Effector memory CD8-positive, alpha-beta T cell (primary cell): ENCODE measurements around the gene ASTN1.

Source experiments
- ATAC-seq: fragments of 150-1000 bp; cut with Tn5 transposase; replicated peaks from 2 replicates; pipeline ENCODE4 v1.10.0; 2021; ENCODE audit warnings: mild to moderate bottlenecking, moderate library complexity
- DNase-seq, 3 experiments: peaks; one replicate each; pipeline ENCODE4 v3.0.0; 2021
- H3K27ac Mint-ChIP-seq, 2 donors: one replicate each; pipeline ENCODE4 v1.8.0; 2022; ENCODE audit warnings: mild to moderate bottlenecking in 2 of 2, mixed read lengths in 2 of 2, moderate library complexity in 2 of 2
- H3K27me3 Mint-ChIP-seq, 2 donors: one replicate each; pipeline ENCODE4 v1.8.0; 2022; ENCODE audit warnings: mixed read lengths in 2 of 2
- H3K36me3 Mint-ChIP-seq: one replicate; pipeline ENCODE4 v1.8.0; 2022; ENCODE audit warnings: mild to moderate bottlenecking, moderate library complexity, mixed read lengths; ENCODE audit not compliant: insufficient read depth
- H3K4me1 Mint-ChIP-seq, 2 donors: one replicate each; pipeline ENCODE4 v1.8.0; 2022; ENCODE audit warnings: low read depth in 2 of 2, mixed read lengths in 2 of 2
- H3K4me3 Mint-ChIP-seq, 2 donors: one replicate each; pipeline ENCODE4 v1.8.0; 2022; ENCODE audit warnings: mild to moderate bottlenecking in 2 of 2, mixed read lengths in 2 of 2, moderate library complexity in 2 of 2
- H3K9me3 Mint-ChIP-seq, 2 donors: one replicate each; pipeline ENCODE4 v1.8.0; 2022; ENCODE audit warnings: mixed read lengths in 2 of 2

The ASTN1 gene

GRCh38 chr1:177024623-177025022 is 139.9 kb downstream of the ASTN1 start:
- Mint-ChIP-seq H3K27me3 (no peaks in the 10 kb centered on the region), H3K4me1 (no peaks in the 10 kb centered on the region), H3K27ac (no peak overlapping the region), H3K4me3 (no peak overlapping the region), H3K9me3 (peaks cover 12 to 14% of the 10 kb centered on the region in 2 donors), H3K36me3 (no peaks in the 10 kb centered on the region)
- ATAC-seq (no peak), DNase-seq (no peak)

DNA sequence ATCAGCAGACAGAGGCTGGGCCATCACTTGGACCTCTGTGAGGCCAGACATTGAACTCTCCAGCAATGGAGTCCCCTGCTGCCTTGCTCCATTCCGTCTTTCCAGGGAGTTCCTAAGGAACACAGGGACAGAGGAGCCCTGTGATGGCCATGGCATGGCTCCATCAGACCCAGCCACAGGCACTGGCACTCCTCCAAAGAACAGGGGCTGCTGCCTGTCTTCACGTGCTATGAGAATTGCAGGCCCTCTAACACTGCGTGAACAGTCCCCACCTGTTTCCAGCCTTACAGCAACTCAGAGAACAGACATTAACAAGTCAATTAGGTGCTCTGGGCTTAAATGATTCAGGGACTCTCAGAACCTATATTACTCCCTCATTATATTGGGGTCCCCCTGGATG is 140.8 kb downstream of the ASTN1 start:
- H3K27me3 Mint-ChIP-seq, result no peaks in the 10 kb centered on the region
- peaks cover 12 to 14% of the 10 kb centered on the region in 2 donors for H3K9me3 Mint-ChIP-seq
- no peak for ATAC-seq
- no peaks in the 10 kb centered on the region for H3K36me3 Mint-ChIP-seq
- no peak overlapping the region for H3K4me3 Mint-ChIP-seq
- no peak overlapping the region for H3K27ac Mint-ChIP-seq
- DNase-seq, result no peak
- no peaks in the 10 kb centered on the region for H3K4me1 Mint-ChIP-seq

DNA sequence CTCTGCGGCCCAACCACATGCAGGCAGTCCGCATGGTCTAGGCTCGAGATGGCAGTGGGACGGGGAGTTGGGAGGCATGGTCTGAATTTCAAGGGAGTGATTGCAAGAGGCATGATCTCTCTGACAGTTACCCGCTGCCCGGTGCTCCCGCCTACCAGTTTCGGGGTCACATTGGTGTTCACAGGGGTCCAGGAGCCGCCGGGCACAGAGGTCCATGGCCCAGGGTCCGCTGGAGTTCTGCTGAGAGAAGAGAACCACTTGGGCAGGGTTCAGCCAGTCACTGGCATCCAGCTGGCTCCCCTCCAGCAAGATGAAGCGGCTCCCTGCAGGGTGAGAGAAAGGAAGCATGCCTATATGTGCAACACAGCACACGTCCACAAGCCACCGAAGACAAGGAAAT is 141.3 kb downstream of the ASTN1 start:
- DNase-seq (no peak), ATAC-seq (no peak)
- Mint-ChIP-seq H3K9me3 (peaks cover 12 to 14% of the 10 kb centered on the region in 2 donors), H3K27ac (no peak overlapping the region), H3K27me3 (no peaks in the 10 kb centered on the region), H3K36me3 (no peaks in the 10 kb centered on the region), H3K4me1 (no peaks in the 10 kb centered on the region), H3K4me3 (no peak overlapping the region)

DNA sequence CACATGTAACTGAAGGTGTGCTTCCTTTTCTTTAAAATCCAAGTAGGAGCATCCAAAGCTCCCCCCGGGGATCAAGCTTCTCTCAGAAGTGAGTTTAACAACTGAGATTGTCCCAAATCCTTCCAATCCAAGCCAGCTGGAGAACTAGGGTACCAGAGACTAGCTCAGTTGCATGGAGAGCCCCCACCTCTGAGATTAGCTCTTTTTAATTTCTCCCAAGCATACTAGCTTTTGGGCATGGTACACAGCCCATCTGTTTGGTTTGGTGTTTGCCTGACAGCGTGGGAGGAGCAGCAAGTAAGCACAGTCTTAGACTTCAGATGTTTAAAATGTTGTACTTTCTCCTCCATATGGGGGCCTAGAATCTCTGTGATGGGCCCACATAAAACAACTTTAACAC is 142.8 kb downstream of the ASTN1 start:
- Mint-ChIP-seq H3K4me1 (no peaks in the 10 kb centered on the region), H3K4me3 (no peak overlapping the region), H3K27ac (no peak overlapping the region), H3K36me3 (no peaks in the 10 kb centered on the region), H3K27me3 (no peaks in the 10 kb centered on the region), H3K9me3 (peaks cover 3 to 12% of the 10 kb centered on the region in 2 donors)
- ATAC-seq (no peak), DNase-seq (no peak)

GRCh38 chr1:177020851-177021589 is 143.5 kb downstream of the ASTN1 start:
- Mint-ChIP-seq H3K9me3 (peaks cover 0 to 10% of the 10 kb centered on the region in 2 donors), H3K4me1 (no peaks in the 10 kb centered on the region)

DNA sequence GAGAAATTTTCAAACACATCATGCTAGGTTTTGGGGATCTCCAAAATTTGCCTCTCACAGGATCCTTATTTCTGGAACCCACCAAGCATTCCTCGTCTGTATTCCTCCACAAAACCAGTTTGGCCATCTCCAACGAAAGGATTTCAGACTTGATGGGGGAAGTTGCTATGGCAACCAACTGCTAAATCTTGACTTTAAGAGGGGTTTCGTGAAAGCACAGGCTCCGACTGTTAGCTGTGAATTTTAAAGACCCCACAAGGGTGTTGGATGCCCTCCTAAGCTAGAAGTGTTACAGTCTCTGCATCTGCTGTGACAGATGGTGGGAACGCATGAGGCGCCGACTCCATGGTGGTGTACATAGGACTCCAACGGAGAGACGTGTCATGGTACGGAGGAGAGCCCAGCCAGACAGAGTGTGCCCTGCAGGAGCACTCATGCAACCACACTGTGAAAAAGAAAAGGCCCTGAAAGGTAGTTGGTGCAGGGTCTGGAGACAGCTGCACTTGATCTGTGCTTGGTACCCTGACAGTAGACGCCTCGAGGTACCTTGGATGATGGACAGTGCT is 147.1 kb downstream of the ASTN1 start:
- DNase-seq (no peak), ATAC-seq (no peak)
- Mint-ChIP-seq H3K4me1 (no peaks in the 10 kb centered on the region), H3K4me3 (no peak overlapping the region), H3K27ac (no peak overlapping the region), H3K27me3 (no peaks in the 10 kb centered on the region), H3K9me3 (peaks cover 0 to 7% of the 10 kb centered on the region in 2 donors), H3K36me3 (no peaks in the 10 kb centered on the region)

More at GRCh38 chr1:177020851-177021589, 143.5 kb downstream of the ASTN1 start:
- DNase-seq (no peak), ATAC-seq (no peak)
- no peak overlapping the region for H3K4me3 Mint-ChIP-seq
- no peaks in the 10 kb centered on the region for H3K36me3 Mint-ChIP-seq
- H3K27ac Mint-ChIP-seq, result no peak overlapping the region
- H3K27me3 Mint-ChIP-seq, result no peaks in the 10 kb centered on the region

- no peak overlapping the region for H3K27ac Mint-ChIP-seq
- DNase-seq (no peak), ATAC-seq (no peak)
- no peaks in the 10 kb centered on the region for H3K27me3 Mint-ChIP-seq
- no peaks in the 10 kb centered on the region for H3K36me3 Mint-ChIP-seq
- H3K4me3 Mint-ChIP-seq, result no peak overlapping the region
- peaks cover 3 to 7% of the 10 kb centered on the region in 2 donors for H3K9me3 Mint-ChIP-seq
- no peaks in the 10 kb centered on the region for H3K4me1 Mint-ChIP-seq
These were observed 150.2 kb downstream of the ASTN1 start for GRCh38 chr1:177014325-177014724.

DNA sequence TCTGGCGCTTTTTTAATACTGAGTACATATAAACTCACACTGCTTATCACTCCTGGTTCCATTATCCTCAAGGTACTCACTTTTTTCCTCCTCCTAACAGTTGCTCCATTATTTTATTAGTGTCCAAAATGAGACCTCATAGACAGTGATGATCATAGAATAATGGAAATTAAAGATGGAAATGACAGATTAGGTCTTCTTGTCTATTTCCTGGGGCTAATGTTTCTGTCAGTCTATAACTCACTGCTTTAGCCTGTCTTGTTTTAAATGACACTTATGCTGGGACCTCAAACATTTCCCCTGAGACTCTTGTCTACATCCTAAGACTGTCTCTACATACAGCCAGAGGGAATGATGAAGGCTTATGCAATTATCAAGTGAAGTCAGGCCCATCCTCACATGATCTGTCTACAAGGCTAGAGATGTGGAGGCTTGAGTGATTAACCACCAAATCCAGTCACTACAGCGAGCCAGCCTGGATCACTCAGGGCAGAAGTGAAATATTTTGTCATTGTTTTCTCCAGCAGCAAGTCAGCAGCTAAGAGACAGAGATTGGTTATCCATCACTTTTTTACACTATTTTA is 152.1 kb downstream of the ASTN1 start:
- Mint-ChIP-seq H3K36me3 (no peaks in the 10 kb centered on the region), H3K9me3 (peaks cover 3 to 7% of the 10 kb centered on the region in 2 donors), H3K4me3 (no peak overlapping the region), H3K27ac (no peak overlapping the region), H3K4me1 (no peaks in the 10 kb centered on the region), H3K27me3 (no peaks in the 10 kb centered on the region)
- ATAC-seq (no peak), DNase-seq (no peak)

DNA sequence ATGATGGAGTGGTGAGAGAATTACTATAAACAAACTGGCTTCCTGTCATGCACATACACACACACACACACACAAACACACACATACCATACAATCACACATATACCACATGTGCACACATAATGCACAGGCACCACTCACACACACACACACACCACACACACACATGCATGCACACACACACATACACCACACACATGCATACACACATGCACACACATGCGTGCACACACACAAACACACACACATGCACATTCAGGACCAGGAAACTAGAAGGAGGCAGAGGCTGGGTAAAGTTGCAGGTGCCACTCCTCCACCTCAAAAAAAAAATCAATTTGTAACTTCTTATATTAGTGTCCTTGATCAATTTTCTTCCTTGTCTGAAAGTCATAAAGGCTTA is 153.0 kb downstream of the ASTN1 start:
- H3K27me3 Mint-ChIP-seq, result no peaks in the 10 kb centered on the region
- peaks cover 3 to 7% of the 10 kb centered on the region in 2 donors for H3K9me3 Mint-ChIP-seq
- no peaks in the 10 kb centered on the region for H3K36me3 Mint-ChIP-seq
- H3K4me3 Mint-ChIP-seq, result no peak overlapping the region
- ATAC-seq (no peak), DNase-seq (no peak)
- H3K4me1 Mint-ChIP-seq, result no peaks in the 10 kb centered on the region
- no peak overlapping the region for H3K27ac Mint-ChIP-seq

- Mint-ChIP-seq H3K27me3 (no peaks in the 10 kb centered on the region), H3K9me3 (peaks cover 4 to 7% of the 10 kb centered on the region in 2 donors), H3K4me1 (no peaks in the 10 kb centered on the region), H3K36me3 (no peaks in the 10 kb centered on the region), H3K4me3 (no peak overlapping the region), H3K27ac (no peak overlapping the region)
- DNase-seq (no peak), ATAC-seq (no peak)
These were observed 154.2 kb downstream of the ASTN1 start for GRCh38 chr1:177010211-177010825.

DNA sequence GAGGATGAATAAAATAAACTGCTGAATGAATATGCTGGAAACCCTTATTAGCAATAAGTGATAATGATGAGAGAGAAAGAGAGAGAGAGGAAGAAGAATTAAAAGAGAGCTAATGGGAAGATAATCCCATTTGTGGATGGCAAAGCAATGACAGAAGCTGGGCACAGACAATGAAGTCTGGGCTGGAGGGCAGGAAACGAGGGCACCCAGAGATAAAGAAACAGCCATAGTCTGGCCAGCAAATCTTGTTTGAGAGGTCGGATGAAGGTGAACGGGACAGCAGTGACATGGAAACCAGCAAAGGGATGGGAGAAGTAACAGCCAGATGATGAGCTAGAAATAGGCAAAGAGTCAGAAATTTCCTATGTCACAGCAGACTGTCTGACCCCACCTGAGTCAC is 155.9 kb downstream of the ASTN1 start:
- Mint-ChIP-seq H3K27ac (no peak overlapping the region), H3K36me3 (no peaks in the 10 kb centered on the region), H3K4me1 (no peaks in the 10 kb centered on the region), H3K9me3 (peaks cover 4 to 7% of the 10 kb centered on the region in 2 donors), H3K4me3 (no peak overlapping the region), H3K27me3 (no peaks in the 10 kb centered on the region)
- DNase-seq, result no peak
- no peak for ATAC-seq

- ATAC-seq (no peak), DNase-seq (no peak)
- Mint-ChIP-seq H3K4me1 (no peaks in the 10 kb centered on the region), H3K27me3 (no peaks in the 10 kb centered on the region), H3K4me3 (no peak overlapping the region), H3K36me3 (no peaks in the 10 kb centered on the region), H3K27ac (no peak overlapping the region), H3K9me3 (peaks cover 4 to 16% of the 10 kb centered on the region in 2 donors)
These were observed 156.9 kb downstream of the ASTN1 start for GRCh38 chr1:177007437-177008161.

DNA sequence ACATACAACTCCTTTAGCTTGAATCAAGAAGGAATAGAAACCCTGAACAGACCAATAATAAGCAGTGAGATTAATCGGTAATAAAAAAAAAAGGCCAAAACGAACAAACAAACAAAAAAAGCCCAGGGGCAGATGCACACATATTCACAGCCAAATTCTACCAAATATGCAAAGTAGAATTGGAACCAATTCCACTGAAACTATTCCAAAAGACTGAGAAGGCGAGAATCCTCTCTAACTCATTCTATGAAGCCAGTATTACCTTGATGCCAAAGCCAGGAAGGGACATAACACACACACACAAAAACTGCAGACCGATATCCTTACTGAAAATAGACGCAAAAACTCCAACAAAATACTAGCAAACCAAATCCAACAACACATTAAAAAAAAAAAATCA is 161.6 kb downstream of the ASTN1 start:
- ATAC-seq (no peak), DNase-seq (no peak)
- H3K9me3 Mint-ChIP-seq, result peaks cover 3 to 9% of the 10 kb centered on the region in 2 donors
- no peak overlapping the region for H3K27ac Mint-ChIP-seq
- H3K4me1 Mint-ChIP-seq, result no peaks in the 10 kb centered on the region
- H3K36me3 Mint-ChIP-seq, result no peaks in the 10 kb centered on the region
- no peak overlapping the region for H3K4me3 Mint-ChIP-seq
- no peaks in the 10 kb centered on the region for H3K27me3 Mint-ChIP-seq
